Measurements from ENCODE around the gene KCTD6. TPM values are rescaled to one million over a fixed set of nuclear protein-coding genes. Genes with fewer than 3 reads are reported as not detected.

KCTD6 gene
- total and polyA plus RNA-seq, 2 of the 8 experiments (the other 6 are each of a cell fraction or from before 2014, with no cell fraction given) = 17.4 to 21.4 TPM

DNA sequence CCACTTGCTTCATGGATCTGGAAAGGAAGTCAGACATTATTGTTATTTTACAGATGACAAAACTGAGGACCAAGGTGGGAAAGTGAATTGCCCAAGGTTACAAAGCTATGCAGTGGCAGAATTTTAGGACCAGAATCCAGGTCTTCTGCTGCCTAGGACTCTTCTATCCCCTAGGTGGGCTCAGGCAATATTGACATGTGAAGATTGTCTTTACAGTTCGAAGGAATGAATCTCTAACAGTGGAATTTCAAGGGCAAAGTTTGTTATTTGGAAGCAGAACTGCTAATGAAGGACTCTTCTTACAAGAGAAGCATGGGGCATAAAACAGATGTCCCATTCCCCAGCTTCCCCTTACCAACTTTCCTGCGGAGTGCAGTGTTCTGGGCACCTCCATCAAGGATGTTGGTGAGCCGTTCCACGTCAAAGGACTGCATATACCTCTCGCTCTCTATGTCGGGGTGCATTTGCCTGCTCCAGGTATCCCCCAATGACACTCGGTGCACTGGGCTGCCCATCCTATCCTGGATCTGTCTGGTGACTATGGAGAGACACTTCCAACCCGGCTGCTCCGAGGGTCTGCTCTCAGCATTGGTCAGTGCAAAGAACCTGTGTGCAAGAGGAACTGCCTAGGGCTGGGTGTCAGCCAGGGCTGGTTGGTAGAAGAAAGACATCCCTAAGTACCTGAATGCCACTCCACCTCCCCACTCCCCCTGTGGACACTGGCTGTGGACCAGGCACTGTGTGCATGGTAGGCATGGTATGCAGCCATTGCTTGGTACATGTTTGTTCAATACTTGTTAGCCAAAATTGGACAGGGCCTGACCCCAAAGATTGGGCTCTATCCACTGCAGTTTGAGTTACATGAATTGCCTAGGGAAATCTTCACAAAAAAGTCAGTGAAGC, 42.9 kb downstream of the KCTD6 start (continued):
- TF ChIP-seq POU5F1 (IDR thresholded peaks at IDR 0.05; ENCODE audit: low read depth, low read length) (no peak), GTF2F1 (IDR thresholded peaks at IDR 0.05; ENCODE audit: borderline replicate concordance, low read depth, low read length) (no peak), CHD7 (IDR thresholded peaks at IDR 0.05; ENCODE audit: insufficient replicate concordance, low read length) (no peak), CBX8 (IDR thresholded peaks at IDR 0.05; ENCODE audit: borderline replicate concordance, low read depth, low read length) (no peak)
